ENCODE data around the gene ACO2. TPM values are rescaled to one million over a fixed set of nuclear protein-coding genes. Genes with fewer than 3 reads are reported as not detected.
A peak's percentile ranks its signal among the peaks of the same experiment; 100 is the strongest.

Gene ACO2
- total RNA-seq, 2 experiments from 2014 or later = 90.0 to 93.3 TPM

- CTCF ChIA-PET = interaction anchor here (0.6 to 1.6 kb wide), 5 partner anchors 8 to 765 kb away, joined by 3 to 5 read pairs (median 3); no protein-coding TSS in a partner anchor
- no peaks in the 10 kb centered on the region for H3K27me3 Mint-ChIP-seq
- no peak overlapping the region for H3K4me3 Mint-ChIP-seq
- no peaks in the 10 kb centered on the region for H3K9me3 Mint-ChIP-seq (ENCODE audit: low read depth)
- H3K4me1 Mint-ChIP-seq = peaks cover 13% of the 10 kb centered on the region
- H3K36me3 Mint-ChIP-seq = peaks cover 10% of the 10 kb centered on the region
- ATAC-seq (peak; percentile 72), DNase-seq (peak; percentile 81)
- peak overlapping the region; percentile 70 for H3K27ac Mint-ChIP-seq
Measured at GRCh38 chr22:41524809-41525449, 56.0 kb downstream of the ACO2 start.

DNA sequence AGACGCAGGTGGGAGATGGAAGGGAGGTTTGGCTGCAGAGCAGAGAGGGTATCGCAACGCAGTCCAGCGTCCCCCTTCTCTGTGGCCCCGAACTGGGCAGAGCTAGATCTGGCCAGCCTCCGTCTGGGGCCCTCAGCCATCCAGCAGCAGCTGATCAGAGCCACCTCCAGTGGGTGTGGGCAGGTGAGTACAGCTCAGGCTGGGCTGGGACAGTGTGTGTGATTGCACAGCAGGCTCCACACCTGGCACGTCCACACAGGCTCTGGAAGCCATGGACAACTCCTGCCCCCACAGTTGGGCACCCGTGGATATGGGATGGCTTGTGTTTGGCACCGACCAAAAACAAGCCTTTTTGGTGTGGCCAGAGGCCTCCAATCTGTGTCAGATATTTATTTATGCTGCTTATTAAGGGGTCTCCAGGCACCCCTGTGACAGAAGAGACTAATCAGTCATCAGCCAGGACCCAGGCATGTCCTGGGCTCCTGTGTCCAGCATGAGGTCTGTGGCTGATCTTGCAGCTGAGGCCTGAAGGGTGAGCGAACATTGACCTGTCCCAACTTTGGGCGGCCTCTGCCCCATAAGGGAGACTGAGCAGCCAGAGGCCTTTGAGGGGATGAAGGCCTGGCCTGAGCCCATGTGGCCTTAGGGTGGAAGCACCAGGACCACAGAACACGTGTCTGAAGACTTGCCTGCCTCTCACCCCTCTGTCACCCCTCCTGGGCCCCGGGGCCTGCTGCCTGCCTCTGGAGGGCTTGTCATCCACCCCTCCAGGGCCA, 56.7 kb downstream of the ACO2 start:
- CTCF ChIA-PET = interaction anchor here (0.6 to 3.9 kb wide), 6 partner anchors 7 to 766 kb away, joined by 3 to 23 read pairs (median 4); no protein-coding TSS in a partner anchor
- ATAC-seq (no peak), DNase-seq (no peak)
- Mint-ChIP-seq H3K27me3 (no peaks in the 10 kb centered on the region), H3K9me3 (ENCODE audit: low read depth) (no peaks in the 10 kb centered on the region), H3K4me3 (no peak overlapping the region), H3K4me1 (peaks cover 13% of the 10 kb centered on the region), H3K36me3 (peaks cover 10% of the 10 kb centered on the region), H3K27ac (peak overlapping the region; percentile 70)

GRCh38 chr22:41526226-41526829, 57.4 kb downstream of the ACO2 start:
- Mint-ChIP-seq H3K4me1 (peaks cover 13% of the 10 kb centered on the region), H3K36me3 (peaks cover 12% of the 10 kb centered on the region), H3K9me3 (ENCODE audit: low read depth) (no peaks in the 10 kb centered on the region), H3K4me3 (no peak overlapping the region), H3K27ac (peak overlapping the region; percentile 34), H3K27me3 (no peaks in the 10 kb centered on the region)
- DNase-seq (no peak), ATAC-seq (peak; percentile 13)
- CTCF ChIA-PET = interaction anchor here (0.6 to 3.9 kb wide), 21 partner anchors 8 to 193 kb away, joined by 3 to 23 read pairs (median 4); partner anchors contain the start of genes ACO2, PHF5A and PMM1

DNA sequence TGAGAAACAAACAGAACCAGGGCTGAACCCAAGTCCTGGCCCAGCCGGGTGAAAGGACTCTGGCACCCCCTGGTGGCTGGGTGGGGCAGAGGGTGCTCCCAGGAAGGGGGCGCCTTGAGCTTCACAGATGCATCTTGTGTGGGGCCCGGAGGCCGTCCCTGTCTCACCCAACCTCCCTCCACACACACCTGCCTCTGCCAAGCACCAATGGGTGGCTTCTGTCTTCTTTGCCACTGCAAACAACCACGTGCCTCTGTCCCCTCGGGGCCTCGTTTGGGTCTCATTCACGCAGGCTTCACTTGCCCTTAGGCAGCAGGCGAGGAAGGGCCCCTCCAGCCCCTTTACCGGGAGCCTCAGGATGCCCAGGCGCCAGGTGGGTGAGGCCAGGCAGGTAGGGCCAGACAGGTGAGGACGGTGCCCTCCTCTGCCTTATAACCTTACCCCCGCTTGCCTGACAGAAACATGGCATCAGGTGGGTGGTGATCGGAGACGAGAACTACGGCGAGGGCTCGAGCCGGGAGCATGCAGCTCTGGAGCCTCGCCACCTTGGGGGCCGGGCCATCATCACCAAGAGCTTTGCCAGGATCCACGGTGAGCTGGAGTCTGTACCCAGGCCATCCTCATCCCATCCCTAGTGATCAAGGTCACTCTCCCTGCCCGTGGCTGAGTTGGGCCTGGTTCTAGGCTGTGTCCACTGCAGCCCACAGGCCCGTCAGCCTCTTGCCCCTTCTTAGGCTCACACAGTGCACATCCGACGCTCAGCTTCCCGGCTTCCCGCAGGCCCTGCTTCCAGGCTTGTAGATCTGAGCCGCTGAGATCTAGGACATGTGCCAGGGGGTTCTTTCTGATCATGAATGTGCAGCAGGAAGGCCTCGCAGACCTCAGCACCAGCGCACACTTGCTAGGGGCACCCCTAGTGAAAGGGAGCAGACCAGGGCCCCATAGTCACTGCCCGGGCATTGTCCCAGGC, 58.2 kb downstream of the ACO2 start:
- Mint-ChIP-seq H3K36me3 (peaks cover 12% of the 10 kb centered on the region), H3K9me3 (ENCODE audit: low read depth) (no peaks in the 10 kb centered on the region), H3K4me1 (peaks cover 13% of the 10 kb centered on the region), H3K4me3 (no peak overlapping the region), H3K27ac (peak overlapping the region; percentile 34), H3K27me3 (no peaks in the 10 kb centered on the region)
- DNase-seq (peak; percentile 71), ATAC-seq (peak; percentile 75)
- CTCF ChIA-PET = interaction anchor here (0.6 to 3.9 kb wide), 27 partner anchors 9 to 429 kb away, joined by 3 to 23 read pairs (median 4); partner anchors contain the start of genes ACO2, PHF5A and PMM1

DNA sequence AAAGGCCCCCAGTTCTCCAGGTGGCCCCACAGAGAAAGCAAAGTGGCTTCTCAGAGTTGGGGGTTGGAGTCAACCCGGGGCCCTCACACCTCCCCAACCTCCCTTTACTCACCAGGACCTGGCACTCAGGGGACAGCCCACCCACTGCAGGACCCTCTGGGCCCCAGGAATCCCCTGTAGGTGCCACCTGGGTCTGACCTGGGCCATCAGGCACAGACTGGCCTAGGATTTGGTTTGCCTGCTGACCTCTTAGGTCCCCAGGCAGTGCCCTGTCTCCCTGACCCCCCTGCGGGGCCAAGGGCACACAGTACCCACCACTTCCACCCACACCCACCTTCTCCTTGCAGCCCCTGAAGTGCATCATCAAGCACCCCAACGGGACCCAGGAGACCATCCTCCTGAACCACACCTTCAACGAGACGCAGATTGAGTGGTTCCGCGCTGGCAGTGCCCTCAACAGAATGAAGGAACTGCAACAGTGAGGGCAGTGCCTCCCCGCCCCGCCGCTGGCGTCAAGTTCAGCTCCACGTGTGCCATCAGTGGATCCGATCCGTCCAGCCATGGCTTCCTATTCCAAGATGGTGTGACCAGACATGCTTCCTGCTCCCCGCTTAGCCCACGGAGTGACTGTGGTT, 59.3 kb downstream of the ACO2 start:
- ATAC-seq (no peak), DNase-seq (no peak)
- CTCF ChIA-PET = interaction anchor here (0.6 to 3.9 kb wide), 4 partner anchors 10 to 99 kb away, joined by 3 to 23 read pairs (median 5); no protein-coding TSS in a partner anchor
- Mint-ChIP-seq H3K4me1 (peaks cover 13% of the 10 kb centered on the region), H3K9me3 (ENCODE audit: low read depth) (no peaks in the 10 kb centered on the region), H3K27ac (peak overlapping the region; percentile 1), H3K27me3 (no peaks in the 10 kb centered on the region), H3K36me3 (peaks cover 12% of the 10 kb centered on the region), H3K4me3 (no peak overlapping the region)

GRCh38 chr22:41528938-41529561, 60.1 kb downstream of the ACO2 start:
- DNase-seq (no peak), ATAC-seq (no peak)
- H3K36me3 Mint-ChIP-seq = peaks cover 12% of the 10 kb centered on the region
- CTCF ChIA-PET = interaction anchor here (0.6 to 3.9 kb wide), 2 partner anchors 11 to 99 kb away, joined by 3 to 23 read pairs; no protein-coding TSS in a partner anchor
- no peaks in the 10 kb centered on the region for H3K9me3 Mint-ChIP-seq (ENCODE audit: low read depth)
- H3K27ac Mint-ChIP-seq = peak overlapping the region; percentile 1
- H3K27me3 Mint-ChIP-seq = no peaks in the 10 kb centered on the region
- no peak overlapping the region for H3K4me3 Mint-ChIP-seq
- H3K4me1 Mint-ChIP-seq = peaks cover 13% of the 10 kb centered on the region

GRCh38 chr22:41530890-41531714, 62.2 kb downstream of the ACO2 start:
- no peak overlapping the region for H3K4me3 Mint-ChIP-seq
- DNase-seq (no peak), ATAC-seq (no peak)
- no peaks in the 10 kb centered on the region for H3K27me3 Mint-ChIP-seq
- peaks cover 3% of the 10 kb centered on the region for H3K4me1 Mint-ChIP-seq
- H3K36me3 Mint-ChIP-seq = peaks cover 15% of the 10 kb centered on the region
- CTCF ChIA-PET = interaction anchor here (1.4 kb wide), 1 partner anchor 127 kb away, joined by 7 read pairs; no protein-coding TSS in a partner anchor
- H3K27ac Mint-ChIP-seq = no peak overlapping the region
- no peaks in the 10 kb centered on the region for H3K9me3 Mint-ChIP-seq (ENCODE audit: low read depth)

GRCh38 chr22:41531715-41532477, 63.0 kb downstream of the ACO2 start:
- no peak for ATAC-seq
- peaks cover 13% of the 10 kb centered on the region for H3K36me3 Mint-ChIP-seq

GRCh38 chr22:41532908-41533825, 64.2 kb downstream of the ACO2 start:
- CTCF ChIA-PET = interaction anchor here (0.9 to 2.1 kb wide), 10 partner anchors 8 to 152 kb away, joined by 4 to 18 read pairs (median 5); partner anchors contain the start of gene TEF
- no peaks in the 10 kb centered on the region for H3K27me3 Mint-ChIP-seq
- H3K9me3 Mint-ChIP-seq (ENCODE audit: low read depth) = no peaks in the 10 kb centered on the region
- no peaks in the 10 kb centered on the region for H3K4me1 Mint-ChIP-seq
- peaks cover 13% of the 10 kb centered on the region for H3K36me3 Mint-ChIP-seq
- H3K27ac Mint-ChIP-seq = peak overlapping the region; percentile 24
- DNase-seq (peak; percentile 79), ATAC-seq (peak; percentile 89)
- H3K4me3 Mint-ChIP-seq = no peak overlapping the region

More at GRCh38 chr22:41531715-41532477, 63.0 kb downstream of the ACO2 start:
- Mint-ChIP-seq H3K4me1 (no peaks in the 10 kb centered on the region), H3K9me3 (ENCODE audit: low read depth) (no peaks in the 10 kb centered on the region), H3K4me3 (no peak overlapping the region), H3K27ac (no peak overlapping the region), H3K27me3 (no peaks in the 10 kb centered on the region)
- CTCF ChIA-PET = interaction anchor here (0.9 to 2.1 kb wide), 5 partner anchors 13 to 150 kb away, joined by 5 to 7 read pairs (median 5); partner anchors contain the start of gene TEF
- DNase-seq = no peak

DNA sequence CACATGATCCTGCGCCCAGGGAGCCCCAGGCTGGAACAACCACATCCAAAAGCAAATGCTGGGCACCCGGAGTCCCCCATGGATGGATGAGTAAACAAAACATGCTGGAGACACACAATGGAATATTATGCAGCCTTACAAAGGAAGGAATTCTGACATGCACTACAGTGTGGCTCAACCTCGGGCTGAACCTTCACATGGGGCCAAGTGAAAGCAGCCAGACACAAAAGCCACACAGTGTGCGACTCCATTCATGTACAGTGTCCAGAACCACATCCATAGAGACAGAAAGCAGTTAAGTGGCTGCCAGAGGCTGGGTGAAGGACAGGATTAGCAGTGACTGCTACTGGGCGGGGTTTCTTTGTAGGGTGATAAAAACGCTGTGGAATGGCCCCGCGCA, 65.3 kb downstream of the ACO2 start:
- H3K36me3 Mint-ChIP-seq = peaks cover 6% of the 10 kb centered on the region
- no peak overlapping the region for H3K4me3 Mint-ChIP-seq
- no peaks in the 10 kb centered on the region for H3K9me3 Mint-ChIP-seq (ENCODE audit: low read depth)
- H3K27ac Mint-ChIP-seq = no peak overlapping the region
- no peaks in the 10 kb centered on the region for H3K27me3 Mint-ChIP-seq
- DNase-seq (no peak), ATAC-seq (no peak)
- CTCF ChIA-PET = interaction anchor here (0.7 kb wide), 1 partner anchor 44 kb away, joined by 3 read pairs; no protein-coding TSS in a partner anchor
- no peaks in the 10 kb centered on the region for H3K4me1 Mint-ChIP-seq

Measured in activated CD8-positive, alpha-beta memory T cell treated with anti-CD3 and anti-CD28 coated beads, Interleukin-2, amount 10 ng/mL, durations not matched to agents 7 days and 5 days (primary cell).